ENCODE data around the gene C6orf120. TPM values are rescaled to one million over a fixed set of nuclear protein-coding genes. Genes with fewer than 3 reads are reported as not detected.

Gene C6orf120
- total RNA-seq, 1 donor from 2014 or later: 14.0 TPM

GRCh38 chr6:169720207-169720855, 18.4 kb downstream of the C6orf120 start:
- no peak for TF ChIP-seq CTCF (IDR thresholded peaks at IDR 0.05; ENCODE audit: borderline replicate concordance)
- intact Hi-C loops (cut with micrococcal nuclease): no loop called here
- H3K4me1 ChIP-seq: peaks cover 32% of the 10 kb centered on the region
- DNase-seq: no peak
- no peaks in the 10 kb centered on the region for H3K9me3 ChIP-seq (replicated peaks)
- no peak overlapping the region for H3K4me3 ChIP-seq
- H3K27ac ChIP-seq (replicated peaks): no peak overlapping the region
- H3K27me3 ChIP-seq (ENCODE audit: low read depth): no peaks in the 10 kb centered on the region
- peaks cover 29% of the 10 kb centered on the region for H3K36me3 ChIP-seq

- no peaks in the 10 kb centered on the region for H3K9me3 ChIP-seq (replicated peaks)
- H3K27me3 ChIP-seq (ENCODE audit: low read depth): no peaks in the 10 kb centered on the region
- H3K4me3 ChIP-seq: peak overlapping the region; percentile 78
- peak overlapping the region; percentile 95 for H3K27ac ChIP-seq (replicated peaks)
- DNase-seq: peak; percentile 42
- peak; percentile 3 for TF ChIP-seq CTCF (IDR thresholded peaks at IDR 0.05; ENCODE audit: borderline replicate concordance)
- H3K4me1 ChIP-seq: peaks cover 34% of the 10 kb centered on the region
- H3K36me3 ChIP-seq: peaks cover 7% of the 10 kb centered on the region
- intact Hi-C loops (cut with micrococcal nuclease): no loop called here
Observed at GRCh38 chr6:169722362-169723199, 20.7 kb downstream of the C6orf120 start.

- intact Hi-C loops (cut with micrococcal nuclease): no loop called here
- Histone ChIP-seq H3K4me1 (peaks cover 34% of the 10 kb centered on the region), H3K4me3 (peak overlapping the region; percentile 78)
Observed at GRCh38 chr6:169723200-169723909, 21.4 kb downstream of the C6orf120 start.

GRCh38 chr6:169723991-169724493, 22.1 kb downstream of the C6orf120 start:
- DNase-seq: peak; percentile 41
- Histone ChIP-seq H3K27ac (replicated peaks) (peak overlapping the region; percentile 96), H3K27me3 (ENCODE audit: low read depth) (no peaks in the 10 kb centered on the region)

More at GRCh38 chr6:169723200-169723909, 21.4 kb downstream of the C6orf120 start:
- Histone ChIP-seq H3K36me3 (peaks cover 3% of the 10 kb centered on the region), H3K27ac (replicated peaks) (peak overlapping the region; percentile 95), H3K27me3 (ENCODE audit: low read depth) (no peaks in the 10 kb centered on the region), H3K9me3 (replicated peaks) (no peaks in the 10 kb centered on the region)
- DNase-seq: peak; percentile 87
- no peak for TF ChIP-seq CTCF (IDR thresholded peaks at IDR 0.05; ENCODE audit: borderline replicate concordance)

More at GRCh38 chr6:169723991-169724493, 22.1 kb downstream of the C6orf120 start:
- H3K9me3 ChIP-seq (replicated peaks): no peaks in the 10 kb centered on the region
- TF ChIP-seq CTCF (IDR thresholded peaks at IDR 0.05; ENCODE audit: borderline replicate concordance): no peak
- no peaks in the 10 kb centered on the region for H3K36me3 ChIP-seq
- peak overlapping the region; percentile 78 for H3K4me3 ChIP-seq
- peaks cover 34% of the 10 kb centered on the region for H3K4me1 ChIP-seq
- intact Hi-C loops (cut with micrococcal nuclease): no loop called here

Measured in left ventricle myocardium inferior (tissue), 1 donor.